Natural killer cell (primary cell): ENCODE results near the gene NUDT3. TPM values are rescaled to one million over a fixed set of nuclear protein-coding genes. Genes with fewer than 3 reads are reported as not detected.

Experiments
- ATAC-seq, 3 donors: fragments of 150-1000 bp in 2 of 3; fragments of 200-7000 bp in 1 of 3; cut with Tn5 transposase; 1 replicate in 1 of 3; 2 replicates in 2 of 3; pipeline ENCODE4 v1.10.0; 2021; ENCODE audit warnings: mild to moderate bottlenecking in 2 of 3, moderate library complexity in 2 of 3
- DNase-seq, 2 donors: peaks; one replicate each; pipeline versions ENCODE4 v3.0.0 to v3.0.0-alpha.2; 2013 to 2021; ENCODE audit warnings: mixed read lengths in 1 of 2
- H3K27ac ChIP-seq: one replicate; pipeline ENCODE4 v1.5.1; 2013; ENCODE audit warnings: mild to moderate bottlenecking, low read length
- H3K27me3 ChIP-seq: one replicate; pipeline ENCODE4 v1.6.1; 2013; ENCODE audit warnings: low read length; ENCODE audit not compliant: control insufficient read depth, insufficient read depth
- H3K36me3 ChIP-seq: one replicate; pipeline ENCODE4 v1.6.1; 2013; ENCODE audit warnings: low read length; ENCODE audit not compliant: control insufficient read depth, insufficient read depth
- H3K4me1 ChIP-seq: one replicate; pipeline ENCODE4 v1.6.1; 2013; ENCODE audit warnings: low read length; ENCODE audit not compliant: control insufficient read depth, insufficient read depth
- H3K4me3 ChIP-seq: one replicate; pipeline ENCODE4 v1.5.1; 2013; ENCODE audit warnings: low read length
- H3K9me3 ChIP-seq: one replicate; pipeline ENCODE4 v1.6.1; 2013; ENCODE audit warnings: low read length; ENCODE audit not compliant: control insufficient read depth, insufficient read depth
- H3K27ac Mint-ChIP-seq, 2 donors: one replicate each; pipeline ENCODE4 v1.8.0; 2022; ENCODE audit warnings: mild to moderate bottlenecking in 2 of 2, mixed read lengths in 2 of 2, moderate library complexity in 1 of 2
- H3K27me3 Mint-ChIP-seq, 2 donors: one replicate each; pipeline ENCODE4 v1.8.0; 2022; ENCODE audit warnings: low read depth in 2 of 2, mixed read lengths in 2 of 2
- H3K36me3 Mint-ChIP-seq: one replicate; pipeline ENCODE4 v1.8.0; 2022; ENCODE audit warnings: mixed read lengths
- H3K4me1 Mint-ChIP-seq, 2 donors: one replicate each; pipeline ENCODE4 v1.8.0; 2022; ENCODE audit warnings: mixed read lengths in 2 of 2
- H3K4me3 Mint-ChIP-seq: one replicate; pipeline ENCODE4 v1.8.0; 2022; ENCODE audit warnings: mild to moderate bottlenecking, moderate library complexity, mixed read lengths
- H3K9me3 Mint-ChIP-seq, 2 donors: one replicate each; pipeline ENCODE4 v1.8.0; 2022; ENCODE audit warnings: mixed read lengths in 2 of 2
- WGBS: methylation state at CpG from one replicate; pipeline ENCODE4 v1.1.7; 2013; ENCODE audit warnings: missing lambda C conversion rate; ENCODE audit not compliant: insufficient coverage; 5-methylcytosine and 5-hydroxymethylcytosine counted together
- intact Hi-C: fragments of 100-400 bp; cut with micrococcal nuclease; formaldehyde crosslinking; loops from one replicate; pipeline ENCODE4 v1.14.2; 2022
- total RNA-seq, 4 donors: library from RNA; stranded (reverse); fragments of 120-200 nt in 1 of 4; gene quantifications; one replicate each; pipeline versions ENCODE4 v1.2.3 to v1.2.4, GENCODE V29; 2013 to 2022
- TF ChIP-seq, protein P1 (sequence below): fragments of 200-600 bp; IDR thresholded peaks from one replicate; pipeline ENCODE4 v1.8.0; 2022; ENCODE audit warnings: antibody characterized with exemption

The NUDT3 gene
- total RNA-seq, 3 donors from 2014 or later (not counting 1 experiment from before 2014, with no cell fraction given) = 22.0 to 26.3 (median 26.1) TPM

DNA sequence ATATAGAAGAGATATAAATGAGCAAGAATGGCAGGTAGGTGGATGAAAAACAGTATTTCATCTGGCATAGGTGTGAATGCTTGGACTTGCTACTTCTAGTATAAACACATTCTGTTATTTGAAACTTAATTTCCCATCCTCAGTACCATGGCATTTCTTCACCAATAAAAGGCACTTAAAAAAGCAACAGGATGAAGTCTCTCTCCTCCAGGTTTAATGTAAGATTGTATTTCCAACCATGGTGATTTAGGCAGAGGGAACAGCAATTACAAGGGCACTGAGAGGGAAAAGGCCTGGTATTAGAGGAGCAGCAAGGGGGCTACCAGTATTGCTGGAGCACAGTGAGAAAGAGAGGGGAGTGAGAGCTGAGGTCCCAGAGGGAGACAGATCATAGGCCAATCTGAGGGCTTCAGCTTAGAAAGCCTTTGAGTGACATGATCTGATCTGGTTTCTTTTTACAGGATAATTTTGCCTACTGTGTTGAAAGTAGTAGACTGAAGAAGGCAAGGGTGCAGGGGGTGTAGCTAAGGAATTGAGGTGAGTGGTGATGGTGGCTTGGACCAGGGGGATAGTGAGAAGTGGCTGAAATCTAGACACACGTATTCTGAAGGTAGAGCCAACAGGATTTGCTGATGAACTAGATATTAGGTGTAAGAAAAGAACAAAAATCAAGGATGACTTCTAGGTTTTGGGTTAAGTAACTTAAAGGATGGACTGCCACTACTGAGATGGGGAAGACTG is 75.9 kb downstream of the NUDT3 start:
- H3K36me3 Mint-ChIP-seq = no peaks in the 10 kb centered on the region
- Histone ChIP-seq H3K27me3 (no peaks in the 10 kb centered on the region), H3K9me3 (no peaks in the 10 kb centered on the region), H3K4me3 (no peak overlapping the region), H3K36me3 (no peaks in the 10 kb centered on the region), H3K27ac (peak overlapping the region; percentile 68), H3K4me1 (no peaks in the 10 kb centered on the region)
- peaks cover 34 to 39% of the 10 kb centered on the region in 2 donors for H3K4me1 Mint-ChIP-seq
- H3K4me3 Mint-ChIP-seq = no peak overlapping the region
- no peaks in the 10 kb centered on the region for H3K27me3 Mint-ChIP-seq
- H3K27ac Mint-ChIP-seq = peak overlapping the region; percentile 72 to 79
- no peak for DNase-seq
- TF ChIP-seq, protein P1, sequence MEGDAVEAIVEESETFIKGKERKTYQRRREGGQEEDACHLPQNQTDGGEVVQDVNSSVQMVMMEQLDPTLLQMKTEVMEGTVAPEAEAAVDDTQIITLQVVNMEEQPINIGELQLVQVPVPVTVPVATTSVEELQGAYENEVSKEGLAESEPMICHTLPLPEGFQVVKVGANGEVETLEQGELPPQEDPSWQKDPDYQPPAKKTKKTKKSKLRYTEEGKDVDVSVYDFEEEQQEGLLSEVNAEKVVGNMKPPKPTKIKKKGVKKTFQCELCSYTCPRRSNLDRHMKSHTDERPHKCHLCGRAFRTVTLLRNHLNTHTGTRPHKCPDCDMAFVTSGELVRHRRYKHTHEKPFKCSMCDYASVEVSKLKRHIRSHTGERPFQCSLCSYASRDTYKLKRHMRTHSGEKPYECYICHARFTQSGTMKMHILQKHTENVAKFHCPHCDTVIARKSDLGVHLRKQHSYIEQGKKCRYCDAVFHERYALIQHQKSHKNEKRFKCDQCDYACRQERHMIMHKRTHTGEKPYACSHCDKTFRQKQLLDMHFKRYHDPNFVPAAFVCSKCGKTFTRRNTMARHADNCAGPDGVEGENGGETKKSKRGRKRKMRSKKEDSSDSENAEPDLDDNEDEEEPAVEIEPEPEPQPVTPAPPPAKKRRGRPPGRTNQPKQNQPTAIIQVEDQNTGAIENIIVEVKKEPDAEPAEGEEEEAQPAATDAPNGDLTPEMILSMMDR = no peak
- 80% methylated on average over 1 of the region's 1 CpG for WGBS
- H3K9me3 Mint-ChIP-seq = no peaks in the 10 kb centered on the region
- intact Hi-C loops = no loop called here
- ATAC-seq = peak in 1 of 3 donors; percentile 10

DNA sequence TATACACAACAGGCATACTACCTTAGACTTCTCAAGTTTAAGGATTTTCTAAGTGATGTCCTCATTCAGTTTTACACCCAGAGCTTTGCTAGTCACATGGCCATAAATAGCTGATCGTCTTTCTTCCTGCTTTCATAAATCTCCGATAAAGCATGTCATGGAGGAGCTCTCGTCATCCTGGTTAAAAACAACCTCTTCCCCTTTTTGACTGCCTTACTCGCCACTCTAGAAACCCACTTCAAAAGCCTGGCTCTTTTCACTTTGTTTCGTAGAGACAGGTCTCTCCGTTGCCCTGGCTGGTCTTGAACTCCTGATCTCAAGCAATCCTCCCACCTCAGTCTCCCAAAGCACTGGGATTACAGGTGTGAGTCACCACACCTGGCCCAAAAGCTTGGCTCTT is 76.7 kb downstream of the NUDT3 start:
- H3K27me3 ChIP-seq = no peaks in the 10 kb centered on the region
- DNase-seq = peak in 1 of 2 donors; percentile 24
- 17% methylated on average over 6 of the region's 6 CpGs for WGBS
- H3K4me3 Mint-ChIP-seq = no peak overlapping the region
- ATAC-seq = peak in 2 of 3 donors; percentile 40 to 64
- no peaks in the 10 kb centered on the region for H3K4me1 ChIP-seq
- peak overlapping the region; percentile 68 for H3K27ac ChIP-seq
- intact Hi-C loops = no loop called here
- peaks cover 35 to 39% of the 10 kb centered on the region in 2 donors for H3K4me1 Mint-ChIP-seq
- no peak overlapping the region for H3K4me3 ChIP-seq
- no peaks in the 10 kb centered on the region for H3K36me3 Mint-ChIP-seq
- H3K36me3 ChIP-seq = no peaks in the 10 kb centered on the region
- TF ChIP-seq, protein P1 = no peak
- H3K9me3 ChIP-seq = no peaks in the 10 kb centered on the region
- H3K27ac Mint-ChIP-seq = peak overlapping the region; percentile 72 to 79
- no peaks in the 10 kb centered on the region for H3K27me3 Mint-ChIP-seq
- no peaks in the 10 kb centered on the region for H3K9me3 Mint-ChIP-seq

DNA sequence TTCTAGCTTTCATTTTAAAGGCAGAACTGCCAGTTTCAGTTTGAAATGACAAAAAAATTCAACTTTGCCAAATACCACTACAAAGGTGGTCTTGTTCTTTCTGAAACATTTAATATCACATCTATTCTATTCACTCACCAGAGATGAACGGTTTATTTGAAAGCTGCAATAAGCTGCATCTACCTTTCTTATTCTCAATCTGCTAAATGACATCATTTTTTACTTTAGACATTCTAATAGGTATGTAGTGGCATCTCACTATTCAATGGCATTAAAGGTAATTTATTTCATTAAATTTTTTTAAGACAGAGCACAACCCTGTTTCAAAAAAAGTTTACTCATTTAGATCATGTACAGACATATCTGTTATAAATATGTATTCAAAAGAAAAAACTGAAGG is 77.2 kb downstream of the NUDT3 start:
- ATAC-seq = no peak
- Histone ChIP-seq H3K27ac (peak overlapping the region; percentile 68), H3K4me1 (no peaks in the 10 kb centered on the region), H3K27me3 (no peaks in the 10 kb centered on the region), H3K4me3 (no peak overlapping the region), H3K36me3 (no peaks in the 10 kb centered on the region), H3K9me3 (no peaks in the 10 kb centered on the region)
- Mint-ChIP-seq H3K27me3 (no peaks in the 10 kb centered on the region), H3K9me3 (no peaks in the 10 kb centered on the region), H3K27ac (peak overlapping the region; percentile 72 to 79), H3K4me3 (no peak overlapping the region), H3K36me3 (no peaks in the 10 kb centered on the region), H3K4me1 (peaks cover 39 to 40% of the 10 kb centered on the region in 2 donors)
- intact Hi-C loops = no loop called here
- 83% methylated on average over 1 of the region's 1 CpG for WGBS
- DNase-seq = no peak
- TF ChIP-seq, protein P1 = no peak

DNA sequence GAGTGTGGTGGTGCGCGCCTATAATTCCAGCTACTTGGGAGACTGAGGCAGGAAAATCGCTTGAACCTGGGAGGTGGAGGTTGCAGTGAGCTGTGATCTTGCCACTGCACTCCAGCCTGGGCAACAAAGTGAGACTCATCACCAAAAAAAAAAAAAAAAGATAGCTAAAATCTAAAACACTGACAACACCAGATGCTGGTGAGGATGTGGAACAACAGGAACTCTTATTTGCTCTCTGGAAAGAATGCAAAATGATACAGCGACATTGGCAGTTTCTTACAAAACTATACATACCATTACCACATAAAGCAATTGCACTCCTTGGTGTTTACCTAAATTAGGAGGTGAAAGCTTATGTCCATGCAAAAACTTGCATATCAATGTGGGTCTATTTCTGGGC is 80.2 kb downstream of the NUDT3 start:
- 98% methylated on average over 4 of the region's 4 CpGs for WGBS
- H3K4me1 Mint-ChIP-seq = peaks cover 27 to 37% of the 10 kb centered on the region in 2 donors
- H3K4me3 Mint-ChIP-seq = no peak overlapping the region
- H3K36me3 ChIP-seq = no peaks in the 10 kb centered on the region
- TF ChIP-seq, protein P1 = no peak
- H3K27me3 Mint-ChIP-seq = no peaks in the 10 kb centered on the region
- ATAC-seq (no peak), DNase-seq (no peak)
- no peaks in the 10 kb centered on the region for H3K4me1 ChIP-seq
- H3K9me3 Mint-ChIP-seq = no peaks in the 10 kb centered on the region
- intact Hi-C loops = no loop called here
- no peaks in the 10 kb centered on the region for H3K9me3 ChIP-seq
- no peak overlapping the region for H3K27ac Mint-ChIP-seq
- no peak overlapping the region for H3K4me3 ChIP-seq
- H3K27me3 ChIP-seq = no peaks in the 10 kb centered on the region
- H3K27ac ChIP-seq = no peak overlapping the region
- H3K36me3 Mint-ChIP-seq = no peaks in the 10 kb centered on the region
